Retinal pigment epithelial cell (primary cell): Measurements from ENCODE around the gene TBCK.
A peak's percentile ranks its signal among the peaks of the same experiment; 100 is the strongest.

Source experiments
- DNase-seq: peaks from one replicate; pipeline ENCODE4 v3.0.0-alpha.2; 2010; ENCODE audit warnings: low read depth
- H3K4me3 ChIP-seq: 2 replicates; pipeline ENCODE4 v1.5.1; 2011; ENCODE audit warnings: mild to moderate bottlenecking, low read length, control low read depth, moderate library complexity
- TF ChIP-seq, protein P1 (sequence below): conservative IDR thresholded peaks from 2 replicates; pipeline ENCODE4 v1.5.1; 2011; ENCODE audit warnings: low read depth, low read length, control low read depth, inconsistent platforms

Gene TBCK

GRCh38 chr4:106195435-106195950 lies 120.5 kb downstream of the TBCK start:
- TF ChIP-seq, protein P1, sequence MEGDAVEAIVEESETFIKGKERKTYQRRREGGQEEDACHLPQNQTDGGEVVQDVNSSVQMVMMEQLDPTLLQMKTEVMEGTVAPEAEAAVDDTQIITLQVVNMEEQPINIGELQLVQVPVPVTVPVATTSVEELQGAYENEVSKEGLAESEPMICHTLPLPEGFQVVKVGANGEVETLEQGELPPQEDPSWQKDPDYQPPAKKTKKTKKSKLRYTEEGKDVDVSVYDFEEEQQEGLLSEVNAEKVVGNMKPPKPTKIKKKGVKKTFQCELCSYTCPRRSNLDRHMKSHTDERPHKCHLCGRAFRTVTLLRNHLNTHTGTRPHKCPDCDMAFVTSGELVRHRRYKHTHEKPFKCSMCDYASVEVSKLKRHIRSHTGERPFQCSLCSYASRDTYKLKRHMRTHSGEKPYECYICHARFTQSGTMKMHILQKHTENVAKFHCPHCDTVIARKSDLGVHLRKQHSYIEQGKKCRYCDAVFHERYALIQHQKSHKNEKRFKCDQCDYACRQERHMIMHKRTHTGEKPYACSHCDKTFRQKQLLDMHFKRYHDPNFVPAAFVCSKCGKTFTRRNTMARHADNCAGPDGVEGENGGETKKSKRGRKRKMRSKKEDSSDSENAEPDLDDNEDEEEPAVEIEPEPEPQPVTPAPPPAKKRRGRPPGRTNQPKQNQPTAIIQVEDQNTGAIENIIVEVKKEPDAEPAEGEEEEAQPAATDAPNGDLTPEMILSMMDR: no peak
- DNase-seq: no peak
- no peak overlapping the region for H3K4me3 ChIP-seq

DNA sequence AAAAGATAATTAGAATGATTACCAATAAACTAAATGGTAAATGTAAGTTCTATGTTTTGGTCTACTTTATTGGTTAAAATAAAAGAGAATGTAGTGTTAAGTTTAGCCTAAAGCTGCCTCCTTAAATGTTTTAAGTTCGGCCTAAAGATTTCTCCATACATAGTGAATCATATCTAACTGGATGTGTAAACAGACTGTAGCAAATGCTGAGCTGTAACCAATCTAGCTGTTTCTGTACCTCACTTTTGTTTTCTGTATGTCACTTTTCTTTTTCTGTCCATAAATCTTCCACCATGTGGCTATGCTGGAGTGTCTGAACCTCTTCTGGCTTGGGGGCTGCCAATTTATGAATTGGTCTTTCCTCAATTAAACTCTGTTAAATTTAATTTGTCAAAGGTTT lies 121.2 kb downstream of the TBCK start:
- DNase-seq: no peak
- no peak overlapping the region for H3K4me3 ChIP-seq
- TF ChIP-seq, protein P1: no peak

- TF ChIP-seq, protein P1: no peak
- no peak for DNase-seq
- no peak overlapping the region for H3K4me3 ChIP-seq
Measured at GRCh38 chr4:106192131-106192530, 123.9 kb downstream of the TBCK start.

GRCh38 chr4:106186201-106186600 lies 129.8 kb downstream of the TBCK start:
- H3K4me3 ChIP-seq: no peak overlapping the region
- TF ChIP-seq, protein P1: no peak
- DNase-seq: no peak

GRCh38 chr4:106183551-106183950 lies 132.5 kb downstream of the TBCK start:
- peak; percentile 12 for DNase-seq
- TF ChIP-seq, protein P1: no peak
- H3K4me3 ChIP-seq: no peak overlapping the region

GRCh38 chr4:106172861-106173260 lies 143.1 kb downstream of the TBCK start:
- no peak for DNase-seq
- no peak overlapping the region for H3K4me3 ChIP-seq
- TF ChIP-seq, protein P1: no peak

DNA sequence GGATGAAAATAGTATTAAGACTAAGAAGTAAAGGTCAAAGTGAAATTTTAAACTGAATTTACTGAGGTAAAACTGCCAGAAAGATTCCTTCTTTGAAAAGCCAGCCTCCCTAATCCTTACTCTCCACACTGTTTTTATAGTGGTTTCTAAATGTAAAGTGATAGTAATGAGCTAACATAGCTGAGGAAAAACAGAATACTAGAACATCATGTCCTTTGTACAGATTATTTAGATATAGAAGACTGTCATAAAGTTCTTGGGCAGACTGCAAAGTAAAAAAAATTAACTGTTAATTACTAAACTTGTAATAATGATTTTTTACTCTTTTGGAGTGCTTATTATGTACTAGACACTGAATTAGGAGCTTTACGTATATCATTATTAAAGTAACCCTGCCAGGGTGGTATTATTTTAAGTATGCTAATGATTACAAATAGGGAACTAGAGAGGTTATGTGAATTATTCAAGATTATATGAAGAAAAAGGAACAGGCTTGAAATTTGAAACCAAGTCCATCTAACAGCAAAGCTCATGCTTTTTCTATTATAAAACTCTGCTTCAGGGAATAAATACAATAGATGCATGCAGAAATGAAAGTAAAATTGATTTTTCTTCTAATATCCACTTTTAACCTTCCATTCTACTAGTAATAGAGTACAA lies 150.5 kb downstream of the TBCK start:
- DNase-seq: no peak
- H3K4me3 ChIP-seq: no peak overlapping the region
- TF ChIP-seq, protein P1: no peak
